BLaER1 treated with 17β-estradiol and CSF1 and Interleukin-3, amounts not matched to agents 10 nM and 100 nM (cell line): ENCODE measurements around the gene EEFSEC.

Experiments
- H3K27ac ChIP-seq, 11 experiments: shearing (Covaris generic); formaldehyde crosslinking; 2 replicates each; pipeline ENCODE4 v1.8.1; 2022
- H3K27me3 ChIP-seq, 11 experiments: shearing (Covaris generic); formaldehyde crosslinking; 2 replicates each; pipeline ENCODE4 v1.8.1; 2022
- H3K36me3 ChIP-seq, 11 experiments: shearing (Covaris generic); formaldehyde crosslinking; 2 replicates each; pipeline ENCODE4 v1.8.1; 2022
- H3K4me1 ChIP-seq, 10 experiments: shearing (Covaris generic); formaldehyde crosslinking; 2 replicates each; pipeline ENCODE4 v1.8.1; 2022
- H3K4me2 ChIP-seq, 11 experiments: shearing (Covaris generic); formaldehyde crosslinking; 2 replicates each; pipeline ENCODE4 v1.8.1; 2022
- H3K4me3 ChIP-seq, 10 experiments: shearing (Covaris generic); formaldehyde crosslinking; 2 replicates each; pipeline ENCODE4 v1.8.1; 2022
- H3K9ac ChIP-seq, 11 experiments: shearing (Covaris generic); formaldehyde crosslinking; 2 replicates each; pipeline ENCODE4 v1.8.1; 2022
- H3K9me3 ChIP-seq, 11 experiments: shearing (Covaris generic); formaldehyde crosslinking; replicated peaks in 1 of 11; 2 replicates each; pipeline ENCODE4 v1.8.1; 2022
- H4K20me1 ChIP-seq, 11 experiments: shearing (Covaris generic); formaldehyde crosslinking; 2 replicates each; pipeline ENCODE4 v1.8.1; 2022
- Cebpa-rat ChIP-seq, 11 experiments: shearing (Covaris generic); IDR thresholded peaks; 2 replicates each; pipeline ENCODE4 v1.8.1; 2022

EEFSEC gene

GRCh38 chr3:128175768-128176167 lies 22.5 kb downstream of the EEFSEC start:
- H3K4me2 ChIP-seq, result peak overlapping the region; percentile 33 to 86 (median 69); a peak in 20 of 22 replicates
- peaks cover 0 to 87% (median 43%) of the 10 kb centered on the region in 11 experiments; a peak in 20 of 22 replicates for H4K20me1 ChIP-seq
- H3K9me3 ChIP-seq, result no peaks in the 10 kb centered on the region
- no peak for TF ChIP-seq Cebpa-rat (IDR thresholded peaks at IDR 0.05)
- no peaks in the 10 kb centered on the region for H3K27me3 ChIP-seq
- H3K4me3 ChIP-seq, result no peak overlapping the region
- peaks cover 20 to 43% (median 29%) of the 10 kb centered on the region in 10 experiments for H3K4me1 ChIP-seq
- H3K27ac ChIP-seq, result no peak overlapping the region
- no peaks in the 10 kb centered on the region for H3K36me3 ChIP-seq
- H3K9ac ChIP-seq, result no peak overlapping the region

GRCh38 chr3:128176276-128176833 lies 23.1 kb downstream of the EEFSEC start:
- H3K36me3 ChIP-seq, result no peaks in the 10 kb centered on the region
- H3K27me3 ChIP-seq, result no peaks in the 10 kb centered on the region
- H3K27ac ChIP-seq, result no peak overlapping the region
- TF ChIP-seq Cebpa-rat (IDR thresholded peaks at IDR 0.05), result no peak
- no peaks in the 10 kb centered on the region for H3K9me3 ChIP-seq
- no peak overlapping the region for H3K4me3 ChIP-seq
- no peak overlapping the region for H3K4me2 ChIP-seq
- no peak overlapping the region for H3K9ac ChIP-seq
- H4K20me1 ChIP-seq, result peaks cover 0 to 87% (median 43%) of the 10 kb centered on the region in 11 experiments; a peak in 20 of 22 replicates
- peaks cover 20 to 43% (median 29%) of the 10 kb centered on the region in 10 experiments for H3K4me1 ChIP-seq

GRCh38 chr3:128177865-128178264 lies 24.6 kb downstream of the EEFSEC start:
- no peaks in the 10 kb centered on the region for H3K9me3 ChIP-seq
- no peak for TF ChIP-seq Cebpa-rat (IDR thresholded peaks at IDR 0.05)
- H3K4me2 ChIP-seq, result no peak overlapping the region; a peak in 1 of 22 replicates
- H3K27ac ChIP-seq, result no peak overlapping the region
- peaks cover 0 to 77% (median 36%) of the 10 kb centered on the region in 11 experiments; a peak in 20 of 22 replicates for H4K20me1 ChIP-seq
- H3K36me3 ChIP-seq, result no peaks in the 10 kb centered on the region
- no peak overlapping the region for H3K9ac ChIP-seq
- peaks cover 20 to 43% (median 29%) of the 10 kb centered on the region in 10 experiments for H3K4me1 ChIP-seq
- H3K27me3 ChIP-seq, result no peaks in the 10 kb centered on the region
- H3K4me3 ChIP-seq, result no peak overlapping the region

- Histone ChIP-seq H3K4me3 (no peak overlapping the region), H3K9me3 (no peaks in the 10 kb centered on the region), H4K20me1 (peaks cover 0 to 67% (median 28%) of the 10 kb centered on the region in 11 experiments; a peak in 20 of 22 replicates), H3K27ac (no peak overlapping the region), H3K36me3 (no peaks in the 10 kb centered on the region), H3K9ac (no peak overlapping the region), H3K4me2 (peak overlapping the region in 8 of 11 experiments; percentile 2 to 61 (median 21); a peak in 13 of 22 replicates), H3K27me3 (no peaks in the 10 kb centered on the region), H3K4me1 (peaks cover 20 to 36% (median 25%) of the 10 kb centered on the region in 10 experiments)
- no peak for TF ChIP-seq Cebpa-rat (IDR thresholded peaks at IDR 0.05)
Measured at GRCh38 chr3:128178782-128179483, 25.7 kb downstream of the EEFSEC start.

DNA sequence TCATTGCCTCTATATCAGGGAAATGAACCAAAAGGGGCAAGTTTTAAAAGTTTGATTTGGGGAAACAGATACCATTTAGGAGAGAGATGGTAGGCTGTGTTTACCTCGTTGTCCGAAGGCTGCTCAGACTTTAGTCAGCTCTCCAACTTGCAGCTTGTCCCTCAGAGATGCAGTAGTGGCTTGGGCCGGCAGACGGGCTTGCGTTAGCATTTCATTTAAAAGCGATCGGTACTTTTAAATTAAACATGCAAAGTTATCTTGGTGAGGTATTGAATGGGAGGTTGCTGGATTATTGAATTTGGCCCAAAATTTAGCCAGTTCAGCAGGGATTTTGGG lies 26.2 kb downstream of the EEFSEC start:
- H3K27ac ChIP-seq, result no peak overlapping the region
- H3K9ac ChIP-seq, result no peak overlapping the region
- no peak for TF ChIP-seq Cebpa-rat (IDR thresholded peaks at IDR 0.05)
- peaks cover 19 to 31% (median 20%) of the 10 kb centered on the region in 10 experiments for H3K4me1 ChIP-seq
- peaks cover 0 to 3% (median 0%) of the 10 kb centered on the region in 11 experiments; a peak in 1 of 22 replicates for H3K9me3 ChIP-seq
- peak overlapping the region in 8 of 11 experiments; percentile 2 to 61 (median 21); a peak in 11 of 22 replicates for H3K4me2 ChIP-seq
- no peaks in the 10 kb centered on the region for H3K27me3 ChIP-seq
- peaks cover 0 to 62% (median 23%) of the 10 kb centered on the region in 11 experiments; a peak in 20 of 22 replicates for H4K20me1 ChIP-seq
- no peak overlapping the region for H3K4me3 ChIP-seq
- H3K36me3 ChIP-seq, result no peaks in the 10 kb centered on the region

DNA sequence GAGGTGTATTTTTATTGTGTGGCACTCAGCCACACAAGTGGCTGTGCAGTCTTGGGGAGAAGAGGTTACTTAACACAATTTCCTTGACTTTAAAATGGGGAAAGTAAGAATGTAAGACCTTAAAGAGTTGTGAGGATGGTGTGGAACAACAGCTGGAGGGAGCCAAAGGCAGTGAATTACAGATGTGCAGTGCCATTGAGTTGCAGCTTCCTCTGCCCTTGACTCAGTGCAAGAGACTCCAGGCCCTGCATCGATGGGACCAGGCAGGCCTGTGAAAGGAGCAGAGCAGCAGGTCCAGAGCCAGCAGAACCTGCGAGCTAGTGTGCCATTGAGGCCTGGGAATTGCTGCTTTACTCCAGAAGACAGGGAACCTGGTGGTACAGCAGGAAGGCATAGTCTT lies 27.2 kb downstream of the EEFSEC start:
- no peak overlapping the region for H3K27ac ChIP-seq
- peaks cover 9 to 21% (median 10%) of the 10 kb centered on the region in 10 experiments for H3K4me1 ChIP-seq
- no peak overlapping the region for H3K9ac ChIP-seq
- H3K9me3 ChIP-seq, result peaks cover 0 to 9% (median 2%) of the 10 kb centered on the region in 11 experiments; a peak in 15 of 22 replicates
- H3K4me2 ChIP-seq, result no peak overlapping the region
- peaks cover 0 to 2% (median 0%) of the 10 kb centered on the region in 11 experiments; a peak in 1 of 22 replicates for H3K36me3 ChIP-seq
- H4K20me1 ChIP-seq, result peaks cover 0 to 52% (median 13%) of the 10 kb centered on the region in 11 experiments; a peak in 17 of 22 replicates
- H3K27me3 ChIP-seq, result no peaks in the 10 kb centered on the region
- no peak for TF ChIP-seq Cebpa-rat (IDR thresholded peaks at IDR 0.05)
- H3K4me3 ChIP-seq, result no peak overlapping the region

DNA sequence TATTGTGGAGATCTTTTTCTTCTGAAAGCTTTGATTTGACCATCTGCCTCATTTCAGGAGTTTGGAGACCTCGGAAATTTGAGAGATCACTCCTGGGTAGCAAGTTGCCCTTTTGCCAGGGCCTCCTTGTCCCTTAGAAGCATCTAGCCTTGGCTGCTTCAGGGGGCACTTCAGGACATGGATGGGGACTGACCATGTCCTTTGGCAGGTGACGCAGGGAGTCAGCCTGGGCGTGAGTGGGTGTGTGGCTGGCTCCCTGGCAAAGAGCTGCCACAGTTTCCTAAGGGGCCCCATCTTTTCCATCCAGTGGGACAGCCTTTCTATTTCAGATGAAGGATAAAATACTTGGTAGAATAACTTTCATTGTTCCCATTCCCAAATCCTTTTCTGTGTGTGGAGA lies 27.6 kb downstream of the EEFSEC start:
- peaks cover 0 to 47% (median 9%) of the 10 kb centered on the region in 11 experiments; a peak in 11 of 22 replicates for H4K20me1 ChIP-seq
- H3K9me3 ChIP-seq, result peaks cover 0 to 13% (median 7%) of the 10 kb centered on the region in 11 experiments; a peak in 15 of 22 replicates
- no peak overlapping the region for H3K4me3 ChIP-seq
- no peak overlapping the region for H3K9ac ChIP-seq
- TF ChIP-seq Cebpa-rat (IDR thresholded peaks at IDR 0.05), result no peak
- H3K36me3 ChIP-seq, result peaks cover 0 to 6% (median 0%) of the 10 kb centered on the region in 11 experiments; a peak in 1 of 22 replicates
- no peak overlapping the region for H3K4me2 ChIP-seq
- H3K4me1 ChIP-seq, result peaks cover 5 to 17% (median 7%) of the 10 kb centered on the region in 10 experiments; a peak in 13 of 20 replicates
- H3K27me3 ChIP-seq, result no peaks in the 10 kb centered on the region
- H3K27ac ChIP-seq, result no peak overlapping the region

- Histone ChIP-seq H4K20me1 (peaks cover 0 to 51% (median 11%) of the 10 kb centered on the region in 11 experiments; a peak in 10 of 22 replicates), H3K9me3 (peaks cover 0 to 14% (median 8%) of the 10 kb centered on the region in 11 experiments; a peak in 15 of 22 replicates), H3K27ac (no peak overlapping the region), H3K4me3 (no peak overlapping the region), H3K4me2 (no peak overlapping the region), H3K4me1 (peaks cover 7 to 19% (median 16%) of the 10 kb centered on the region in 10 experiments; a peak in 19 of 20 replicates), H3K36me3 (peaks cover 0 to 6% (median 0%) of the 10 kb centered on the region in 11 experiments; a peak in 1 of 22 replicates), H3K9ac (no peak overlapping the region), H3K27me3 (no peaks in the 10 kb centered on the region)
- TF ChIP-seq Cebpa-rat (IDR thresholded peaks at IDR 0.05), result no peak
Measured at GRCh38 chr3:128182656-128183055, 29.4 kb downstream of the EEFSEC start.
